GM19238 (cell line): ENCODE data around the gene THEMIS2.
A peak's percentile ranks its signal among the peaks of the same experiment; 100 is the strongest.
"Not testable (repeated sequence)": the region's sequence is repeated elsewhere in the genome, so short reads cannot be mapped to it uniquely, and the experiment has no call there.

ENCODE experiments used
- DNase-seq: peaks from one replicate; pipeline ENCODE4 v3.0.0; 2011; ENCODE audit warnings: low spot score; ENCODE audit not compliant: insufficient read length

Gene THEMIS2

GRCh38 chr1:27872059-27872801, at the start of gene THEMIS2:
Gene THEMIS2, plus strand, starts transcription at chr1:27872544. Its CDS starts 28 bp downstream, at chr1:27872572.
- peak; percentile 76 for DNase-seq

- DNase-seq: no peak
Measured at GRCh38 chr1:27823784-27824183, 48.6 kb upstream of the THEMIS2 start.

DNA sequence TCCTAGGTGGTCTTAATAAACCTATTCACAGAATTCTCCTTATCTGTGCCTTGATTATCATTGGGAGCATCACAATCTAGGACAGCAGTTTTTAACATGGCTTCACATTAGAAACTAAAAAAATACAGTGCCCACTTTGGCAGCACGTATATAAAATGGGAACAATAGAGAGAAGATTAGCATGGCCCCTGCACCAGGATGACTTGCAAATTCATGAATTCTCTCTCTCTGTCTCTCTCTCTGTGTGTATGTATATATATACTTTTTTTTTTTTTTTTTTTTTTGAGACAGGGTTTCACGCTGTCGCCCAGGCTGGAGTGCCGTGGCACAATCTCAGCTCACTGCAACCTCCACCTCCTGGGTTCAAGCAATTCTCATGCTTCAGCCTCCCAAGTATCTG, 47.9 kb upstream of the THEMIS2 start:
- DNase-seq: no peak

DNA sequence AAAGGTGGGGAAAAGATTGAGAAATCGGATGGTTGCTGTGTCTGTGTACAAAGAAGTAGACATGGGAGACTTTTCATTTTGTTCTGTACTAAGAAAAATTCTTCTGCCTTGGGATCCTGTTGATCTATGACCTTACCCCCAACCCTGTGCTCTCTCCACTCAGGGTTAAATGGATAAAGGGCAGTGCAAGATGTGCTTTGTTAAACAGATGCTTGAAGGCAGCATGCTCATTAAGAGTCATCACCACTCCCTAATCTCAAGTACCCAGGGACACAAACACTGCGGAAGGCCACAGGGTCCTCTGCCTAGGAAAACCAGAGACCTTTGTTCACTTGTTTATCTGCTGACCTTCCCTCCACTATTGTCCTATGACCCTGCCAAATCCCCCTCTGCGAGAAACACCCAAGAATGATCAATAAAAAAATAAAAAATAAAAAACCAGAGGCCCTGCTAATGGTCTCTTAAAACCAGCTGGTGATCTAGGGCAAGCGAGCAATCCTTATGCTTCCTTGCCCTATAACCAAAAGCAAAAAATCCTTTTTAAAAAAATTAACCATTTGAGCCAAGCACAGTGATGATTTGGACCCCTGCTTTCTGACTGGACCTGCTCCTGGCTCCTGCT, 42.9 kb upstream of the THEMIS2 start:
- not testable (repeated sequence) for DNase-seq

- DNase-seq: peak; percentile 64
Measured at GRCh38 chr1:27830621-27831440, 41.5 kb upstream of the THEMIS2 start, which contains the start of gene PPP1R8. Gene PPP1R8, plus strand, starts transcription at chr1:27830782. Its CDS starts 54 bp downstream, at chr1:27830836.

- DNase-seq: no peak
Measured at GRCh38 chr1:27831568-27832410, 40.6 kb upstream of the THEMIS2 start.

DNA sequence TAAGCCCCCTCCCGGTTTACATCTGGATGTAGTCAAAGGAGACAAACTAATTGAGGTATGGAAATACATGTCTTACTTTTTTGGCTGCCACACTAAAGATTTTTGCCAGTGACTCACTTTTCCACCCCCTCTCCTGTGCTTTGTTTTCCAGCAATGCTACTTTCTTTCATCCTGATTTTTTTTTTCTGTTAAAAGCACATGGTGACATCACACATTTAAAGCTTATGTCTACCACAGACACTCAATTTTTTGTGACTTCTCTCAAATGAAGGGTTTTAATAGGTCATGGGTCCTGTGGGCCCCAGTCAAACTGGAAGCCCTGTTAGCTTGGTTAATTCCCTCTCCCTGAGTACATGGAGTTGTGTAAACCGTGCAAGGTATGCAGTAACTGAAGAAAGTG, 39.6 kb upstream of the THEMIS2 start:
- DNase-seq: no peak

- no peak for DNase-seq
Measured at GRCh38 chr1:27833470-27833869, 38.9 kb upstream of the THEMIS2 start.

DNA sequence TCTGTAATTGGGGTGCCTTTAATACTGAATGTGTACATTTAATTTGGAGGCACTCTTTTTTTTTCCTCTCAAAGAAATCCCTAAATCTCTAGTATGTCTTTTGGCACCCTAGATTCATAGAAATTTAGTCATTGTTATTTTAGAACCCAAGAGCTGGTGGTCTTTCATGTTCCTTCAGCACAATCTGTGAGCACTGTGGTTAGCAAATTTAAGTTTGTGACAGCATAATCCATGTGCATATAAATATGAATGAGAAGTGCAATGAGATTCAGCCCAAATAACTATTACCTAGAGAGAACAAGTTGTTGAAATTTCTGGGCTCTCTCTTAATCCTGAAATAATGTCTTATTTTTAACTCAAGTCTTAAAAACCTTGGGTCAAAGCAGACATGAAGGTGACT, 37.3 kb upstream of the THEMIS2 start:
- no peak for DNase-seq

- DNase-seq: no peak
Measured at GRCh38 chr1:27835501-27835900, 36.8 kb upstream of the THEMIS2 start.

DNA sequence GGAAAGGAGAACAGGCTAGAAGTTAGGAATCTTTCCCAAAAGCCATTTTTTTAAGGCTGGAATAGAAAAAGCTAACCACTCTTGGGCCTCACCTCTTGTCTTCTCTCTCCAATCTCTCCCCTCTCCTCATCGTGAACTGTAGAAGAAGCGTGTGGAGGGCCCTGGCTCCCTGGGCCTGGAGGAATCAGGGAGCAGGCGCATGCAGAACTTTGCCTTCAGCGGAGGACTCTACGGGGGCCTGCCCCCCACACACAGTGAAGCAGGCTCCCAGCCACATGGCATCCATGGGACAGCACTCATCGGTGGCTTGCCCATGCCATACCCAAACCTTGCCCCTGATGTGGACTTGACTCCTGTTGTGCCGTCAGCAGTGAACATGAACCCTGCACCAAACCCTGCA, 22.4 kb upstream of the THEMIS2 start:
- DNase-seq: no peak

- DNase-seq: no peak
Measured at GRCh38 chr1:27855085-27855484, 17.3 kb upstream of the THEMIS2 start.

- no peak for DNase-seq
Measured at GRCh38 chr1:27856561-27857343, 15.6 kb upstream of the THEMIS2 start.

DNA sequence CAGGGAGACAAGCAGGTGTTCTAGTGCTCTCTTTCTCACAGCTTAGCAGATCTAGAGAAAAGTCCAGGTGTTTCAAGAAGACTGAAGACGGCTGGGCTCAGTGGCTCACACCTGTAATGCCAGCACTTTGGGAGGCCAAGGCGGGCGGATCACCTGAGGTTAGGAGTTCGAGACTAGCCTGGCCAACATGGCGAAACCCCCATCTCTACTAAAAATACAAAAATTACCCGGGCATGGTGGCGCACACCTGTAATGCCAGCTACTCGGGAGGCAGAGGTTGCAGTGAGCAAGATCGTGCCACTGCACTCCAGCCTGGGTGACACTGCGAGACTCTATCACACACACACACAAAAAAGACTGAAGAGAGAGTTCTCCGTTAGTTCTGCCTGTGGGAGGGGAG, 14.8 kb upstream of the THEMIS2 start:
- not testable (repeated sequence) for DNase-seq

DNA sequence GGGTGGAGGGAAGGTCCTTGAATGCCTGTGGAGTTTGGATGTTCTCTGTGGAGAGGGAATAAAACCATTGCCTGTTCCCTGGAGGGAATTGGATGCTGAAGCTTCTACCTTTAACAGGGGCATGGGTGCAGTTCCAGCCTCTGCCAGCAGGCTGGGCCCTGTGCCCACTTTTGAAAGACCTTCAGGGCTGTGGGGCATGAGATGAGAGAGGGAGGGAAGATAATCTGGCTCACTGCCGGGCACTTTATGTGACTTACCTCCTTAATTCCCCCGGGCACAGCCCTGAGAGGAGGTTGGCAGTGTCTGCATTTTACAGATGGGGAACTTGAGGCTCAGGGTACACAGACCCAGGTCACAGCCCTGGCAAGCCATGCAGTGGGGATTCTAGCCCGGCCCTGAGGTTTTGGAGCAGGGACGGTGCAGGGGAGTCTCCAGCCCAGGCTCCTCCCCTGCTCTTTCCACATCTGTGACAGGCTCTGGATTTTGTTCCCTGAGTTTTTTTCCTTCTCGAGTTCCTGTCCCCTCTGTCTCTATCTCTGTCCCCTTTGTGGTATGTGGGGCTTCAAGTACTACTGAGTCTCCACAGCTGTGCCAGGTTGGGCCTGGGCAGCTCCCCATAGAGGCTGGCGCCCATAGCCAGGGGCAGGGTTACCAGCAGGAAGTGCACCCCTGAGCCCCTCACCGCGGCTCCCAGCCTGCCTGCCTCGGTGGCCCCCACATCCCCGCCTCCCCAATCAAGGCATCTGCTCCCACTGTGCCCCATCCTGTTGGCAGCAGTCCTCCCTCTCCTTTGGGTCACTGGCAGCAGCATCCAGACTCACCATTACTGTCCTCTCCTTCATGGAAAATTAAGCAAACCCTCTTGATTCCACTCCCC, 14.0 kb upstream of the THEMIS2 start:
- peak; percentile 71 for DNase-seq

GRCh38 chr1:27858949-27859576, 13.3 kb upstream of the THEMIS2 start:
- no peak for DNase-seq

DNA sequence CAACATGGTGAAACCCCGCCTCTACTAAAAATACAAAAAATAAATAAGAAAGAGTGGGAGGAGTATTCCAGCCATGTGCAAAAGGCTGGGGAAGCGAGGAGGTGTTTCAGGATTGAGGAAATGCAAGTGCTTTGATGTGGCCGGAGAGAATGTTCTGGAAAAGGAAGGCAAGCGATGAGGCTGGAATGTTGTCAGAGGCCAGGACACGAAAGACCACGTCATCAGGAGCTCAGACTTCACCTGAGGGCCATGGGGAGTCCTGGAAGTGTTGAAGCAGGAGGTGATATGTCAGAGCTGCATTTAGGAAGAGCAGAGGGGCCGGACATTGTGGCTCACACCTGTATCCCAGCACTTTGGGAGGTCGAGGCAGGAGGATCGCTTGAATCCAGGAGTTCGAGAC, 10.9 kb upstream of the THEMIS2 start:
- DNase-seq: no peak

GRCh38 chr1:27862004-27862403, 10.3 kb upstream of the THEMIS2 start:
- DNase-seq: no peak
